CD4-positive, alpha-beta T cell (primary cell): ENCODE results near the gene CABYR. TPM values are rescaled to one million over a fixed set of nuclear protein-coding genes. Genes with fewer than 3 reads are reported as not detected.

Experiments
- ATAC-seq: fragments of 200-7000 bp; cut with Tn5 transposase; one replicate; pipeline ENCODE4 v1.10.0; 2022; ENCODE audit warnings: mild to moderate bottlenecking; ENCODE audit not compliant: poor library complexity
- CTCF ChIA-PET: fragments of 350-600 bp; sonication (Branson Sonifier 250); formaldehyde crosslinking; loops from one replicate; lab custom pipeline; 2021; ENCODE audit warnings: antibody characterized with exemption, inconsistent platforms; lab: Charles Lee
- POLR2A ChIA-PET: fragments of 350-600 bp; sonication (Branson Sonifier 250); formaldehyde crosslinking; loops from one replicate; lab custom pipeline; 2021; ENCODE audit warnings: antibody characterized with exemption, inconsistent platforms; lab: Charles Lee
- DNase-seq, 14 experiments: peaks; one replicate each; pipeline ENCODE4 v3.0.0-alpha.2; 2013 to 2020; ENCODE audit warnings: mixed read lengths in 2 of 14
- H3K27ac ChIP-seq, 2 donors: one replicate each; pipeline versions ENCODE4 v1.5.1 to v1.7.0; 2013; ENCODE audit warnings: low read length in 2 of 2, low read depth in 1 of 2, mild to moderate bottlenecking in 1 of 2
- H3K27me3 ChIP-seq, 2 experiments: 1 replicate in 1 of 2; 2 replicates in 1 of 2; pipeline versions ENCODE4 v1.6.1 to v1.7.0; 2013; ENCODE audit warnings: low read length in 2 of 2, control low read depth in 1 of 2, mild to moderate bottlenecking in 1 of 2, moderate library complexity in 1 of 2; ENCODE audit not compliant: insufficient read depth in 2 of 2, control insufficient read depth in 1 of 2
- H3K36me3 ChIP-seq: one replicate; pipeline ENCODE4 v1.6.1; 2013; ENCODE audit warnings: low read length, control low read depth; ENCODE audit not compliant: insufficient read depth
- H3K4me1 ChIP-seq: one replicate; pipeline ENCODE4 v1.6.1; 2013; ENCODE audit warnings: low read length, control low read depth; ENCODE audit not compliant: insufficient read depth
- H3K4me3 ChIP-seq: one replicate; pipeline ENCODE4 v1.5.1; 2013; ENCODE audit warnings: mild to moderate bottlenecking, low read length, moderate library complexity
- H3K9me3 ChIP-seq, 2 experiments: 1 replicate in 1 of 2; 2 replicates in 1 of 2; pipeline versions ENCODE4 v1.6.1 to v1.7.0; 2013; ENCODE audit warnings: low read length in 2 of 2, mild to moderate bottlenecking in 2 of 2, control low read depth in 1 of 2, moderate library complexity in 1 of 2; ENCODE audit not compliant: control insufficient read depth in 1 of 2, insufficient read depth in 1 of 2
- H3K27ac Mint-ChIP-seq: one replicate; pipeline ENCODE4 v1.8.0; 2020; ENCODE audit warnings: mixed read lengths
- H3K27me3 Mint-ChIP-seq: one replicate; pipeline ENCODE4 v1.8.0; 2021; ENCODE audit warnings: mixed read lengths
- H3K36me3 Mint-ChIP-seq: one replicate; pipeline ENCODE4 v1.8.0; 2021; ENCODE audit warnings: low read depth, mixed read lengths
- H3K4me1 Mint-ChIP-seq: one replicate; pipeline ENCODE4 v1.8.0; 2021; ENCODE audit warnings: low read depth, mixed read lengths
- H3K4me3 Mint-ChIP-seq: one replicate; pipeline ENCODE4 v1.8.0; 2020; ENCODE audit warnings: mild to moderate bottlenecking, mixed read lengths
- H3K9me3 Mint-ChIP-seq: one replicate; pipeline ENCODE4 v1.8.0; 2020; ENCODE audit warnings: mixed read lengths
- CTCF ChIP-seq: fragments of 200-600 bp; IDR thresholded peaks from one replicate; pipeline ENCODE4 v1.8.0; 2022; ENCODE audit warnings: antibody characterized with exemption, mild to moderate bottlenecking
- intact Hi-C, 2 experiments: fragments of 100-400 bp; cut with DNase I in 1 of 2; cut with micrococcal nuclease in 1 of 2; formaldehyde crosslinking; loops; one replicate each; pipeline versions ENCODE4 v1.15.1 to v1.9.0; 2023 to 2025; cut with DNase I, micrococcal nuclease
- total RNA-seq, 174 experiments: library from RNA in 2 of 174; stranded (reverse) in 2 of 174; gene quantifications; one replicate each; pipeline ENCODE4 v1.2.3 and lab custom pipeline; 2021 to 2026

Gene CABYR
- total RNA-seq, 2 experiments from 2014 or later = 0.75 to 0.85 TPM

GRCh38 chr18:24185805-24186204 is 46.9 kb downstream of the CABYR start:
- POLR2A ChIA-PET = no interaction called here
- no peak for TF ChIP-seq CTCF
- Mint-ChIP-seq H3K4me3 (no peak overlapping the region), H3K36me3 (no peaks in the 10 kb centered on the region), H3K9me3 (no peaks in the 10 kb centered on the region), H3K4me1 (no peaks in the 10 kb centered on the region), H3K27ac (no peak overlapping the region), H3K27me3 (no peaks in the 10 kb centered on the region)
- H3K4me1 ChIP-seq = no peaks in the 10 kb centered on the region
- H3K36me3 ChIP-seq = no peaks in the 10 kb centered on the region
- CTCF ChIA-PET = no interaction called here
- H3K27ac ChIP-seq = no peak overlapping the region
- H3K4me3 ChIP-seq = no peak overlapping the region
- intact Hi-C loops = no loop called here
- ATAC-seq (no peak), DNase-seq (no peak)
- no peaks in the 10 kb centered on the region for H3K9me3 ChIP-seq
- no peaks in the 10 kb centered on the region for H3K27me3 ChIP-seq

GRCh38 chr18:24187049-24187448 is 48.2 kb downstream of the CABYR start:
- H3K9me3 ChIP-seq = no peaks in the 10 kb centered on the region
- H3K4me3 ChIP-seq = no peak overlapping the region
- no peak for ATAC-seq
- no peaks in the 10 kb centered on the region for H3K27me3 ChIP-seq
- no peaks in the 10 kb centered on the region for H3K36me3 Mint-ChIP-seq
- H3K27me3 Mint-ChIP-seq = no peaks in the 10 kb centered on the region
- no peaks in the 10 kb centered on the region for H3K9me3 Mint-ChIP-seq
- ChIA-PET POLR2A (no interaction called here), CTCF (no interaction called here)
- TF ChIP-seq CTCF = no peak
- peak in 1 of 14 experiments; percentile 1 for DNase-seq
- no peaks in the 10 kb centered on the region for H3K4me1 ChIP-seq
- intact Hi-C loops = no loop called here
- H3K27ac Mint-ChIP-seq = no peak overlapping the region
- no peak overlapping the region for H3K4me3 Mint-ChIP-seq
- no peak overlapping the region for H3K27ac ChIP-seq
- H3K36me3 ChIP-seq = no peaks in the 10 kb centered on the region
- no peaks in the 10 kb centered on the region for H3K4me1 Mint-ChIP-seq

GRCh38 chr18:24187689-24188088 is 48.8 kb downstream of the CABYR start:
- H3K9me3 Mint-ChIP-seq = no peaks in the 10 kb centered on the region
- H3K4me3 Mint-ChIP-seq = no peak overlapping the region
- TF ChIP-seq CTCF = no peak
- H3K4me1 ChIP-seq = no peaks in the 10 kb centered on the region
- H3K4me3 ChIP-seq = no peak overlapping the region
- H3K9me3 ChIP-seq = no peaks in the 10 kb centered on the region
- no peaks in the 10 kb centered on the region for H3K36me3 ChIP-seq
- no peaks in the 10 kb centered on the region for H3K4me1 Mint-ChIP-seq
- H3K36me3 Mint-ChIP-seq = no peaks in the 10 kb centered on the region
- H3K27ac Mint-ChIP-seq = no peak overlapping the region
- no peak for DNase-seq
- no peaks in the 10 kb centered on the region for H3K27me3 Mint-ChIP-seq
- POLR2A ChIA-PET = no interaction called here
- ATAC-seq = no peak
- intact Hi-C loops = no loop called here
- H3K27me3 ChIP-seq = no peaks in the 10 kb centered on the region
- CTCF ChIA-PET = no interaction called here
- no peak overlapping the region for H3K27ac ChIP-seq
